HepG2 (cell line): Measurements from ENCODE around the gene MYOM1. TPM values are rescaled to one million over a fixed set of nuclear protein-coding genes. Genes with fewer than 3 reads are reported as not detected.

ENCODE experiments used
- ATAC-seq: fragments of 200-7000 bp; cut with Tn5 transposase; 3 replicates; pipeline ENCODE4 v1.9.1; 2020; ENCODE audit warnings: mild to moderate bottlenecking, moderate library complexity
- BruUV-seq: library from RNA; stranded (reverse); fragments of 400-500 nt; replicated peaks from 2 replicates; lab custom pipeline; 2021; lab: Mats Ljungman, UMichigan
- CTCF ChIA-PET: fragments of 300-600 bp; formaldehyde crosslinking; extraction: SDS; loops from one replicate; lab custom pipeline; 2021; ENCODE audit warnings: low total read pairs, inconsistent platforms, low intra/inter-chr PET ratio; lab: Yijun Ruan, JAX
- POLR2A ChIA-PET: fragments of 350-600 bp; sonication (Branson Sonifier 250); formaldehyde crosslinking; loops from one replicate; lab custom pipeline; 2020; ENCODE audit warnings: antibody characterized with exemption, inconsistent platforms; lab: Yijun Ruan, JAX
- DNase-seq: peaks from one replicate; pipeline ENCODE4 v3.0.0-alpha.2; 2015; ENCODE audit warnings: low spot score
- FAIRE-seq: peaks from 3 replicates; lab custom pipeline; 2011; peaks lifted over from hg19 to GRCh38; lab: Jason Lieb, UNC
- H2AFZ ChIP-seq: one replicate; pipeline ENCODE4 v1.6.1; 2011; ENCODE audit warnings: low read length, inconsistent platforms
- H3K27ac ChIP-seq: fragments of 300-600 bp; 3 replicates; pipeline ENCODE4 v1.8.0; 2011; ENCODE audit warnings: mixed run types, mild to moderate bottlenecking, mixed read lengths, low read length, inconsistent platforms; ENCODE audit not compliant: insufficient read depth; ENCODE audit errors: extremely low read length
- H3K27me3 ChIP-seq, 2 experiments: fragments of 200-600 bp in 1 of 2; 2 replicates in 1 of 2; 3 replicates in 1 of 2; pipeline versions ENCODE4 v1.6.0 to v1.8.0; 2011; ENCODE audit warnings: low read length in 2 of 2, mild to moderate bottlenecking in 2 of 2, moderate library complexity in 2 of 2, inconsistent platforms in 1 of 2; ENCODE audit not compliant: insufficient read depth in 2 of 2, control insufficient read depth in 1 of 2
- H3K36me3 ChIP-seq, 2 experiments: fragments of 200-600 bp in 1 of 2; replicated peaks in 1 of 2; 2 replicates in 1 of 2; 3 replicates in 1 of 2; pipeline versions ENCODE4 v1.5.1 to v1.8.0; 2011; ENCODE audit warnings: low read length in 2 of 2, inconsistent platforms in 1 of 2; ENCODE audit not compliant: insufficient read depth in 2 of 2, control insufficient read depth in 1 of 2
- H3K4me1 ChIP-seq: 2 replicates; pipeline ENCODE4 v1.5.1; 2012; ENCODE audit warnings: low read length, inconsistent platforms; ENCODE audit not compliant: insufficient read depth
- H3K4me2 ChIP-seq: 2 replicates; pipeline ENCODE4 v1.6.0; 2011; ENCODE audit warnings: low read depth, low read length, inconsistent platforms
- H3K4me3 ChIP-seq, 3 experiments: fragments of 200-600 bp in 1 of 3; sonication (generic), shearing (Covaris generic) in 1 of 3; replicated peaks in 1 of 3; 2 replicates each; pipeline ENCODE4 v1.5.1; 2011 to 2016; ENCODE audit warnings: low read length in 3 of 3, inconsistent platforms in 2 of 3, low read depth in 2 of 3, mild to moderate bottlenecking in 2 of 3, control low read depth in 1 of 3, mixed read lengths in 1 of 3; ENCODE audit not compliant: insufficient read depth in 1 of 3
- H3K79me2 ChIP-seq: one replicate; pipeline ENCODE4 v1.6.1; 2011; ENCODE audit warnings: low read length, inconsistent platforms; ENCODE audit not compliant: insufficient read depth
- H3K9ac ChIP-seq: 2 replicates; pipeline ENCODE4 v1.6.0; 2011; ENCODE audit warnings: mild to moderate bottlenecking, low read depth, low read length, inconsistent platforms; ENCODE audit not compliant: insufficient read depth
- H3K9me3 ChIP-seq: 2 replicates; pipeline ENCODE4 v1.5.1; 2012; ENCODE audit warnings: mild to moderate bottlenecking, low read length
- H4K20me1 ChIP-seq: 2 replicates; pipeline ENCODE4 v1.6.0; 2011; ENCODE audit warnings: inconsistent platforms, mild to moderate bottlenecking, low read length, moderate library complexity; ENCODE audit not compliant: insufficient read depth
- ATF7-NPFF ChIP-seq: sonication (generic); formaldehyde crosslinking; IDR thresholded peaks from 2 replicates; pipeline ENCODE4 v1.8.1; 2023; ENCODE audit warnings: mild to moderate bottlenecking, low read depth, missing genetic modification reagents, moderate library complexity
- ATM ChIP-seq: fragments of 450-650 bp; IDR thresholded peaks from 2 replicates; pipeline ENCODE4 v1.7.1; 2017; ENCODE audit warnings: mild to moderate bottlenecking, borderline replicate concordance
- CEBPB ChIP-seq: IDR thresholded peaks from 2 replicates; pipeline ENCODE4 v1.6.1; 2011; ENCODE audit warnings: low read depth, low read length, improper control_type of control experiment, borderline replicate concordance
- CHD4 ChIP-seq: fragments of 200-600 bp; sonication (generic); IDR thresholded peaks from 2 replicates; pipeline ENCODE4 v1.7.0; 2017; ENCODE audit warnings: mild to moderate bottlenecking, low read length, borderline replicate concordance
- FOSL2 ChIP-seq: sonication (generic); formaldehyde crosslinking; IDR thresholded peaks from 2 replicates; pipeline ENCODE4 v1.4.0; 2020; ENCODE audit warnings: missing genetic modification reagents
- HNF4A ChIP-seq: sonication (generic); formaldehyde crosslinking; IDR thresholded peaks from 2 replicates; pipeline ENCODE4 v1.4.0; 2020; ENCODE audit warnings: missing genetic modification reagents
- HNF4G ChIP-seq, 2 experiments: sonication (generic) in 1 of 2; formaldehyde crosslinking in 1 of 2; IDR thresholded peaks; 2 replicates each; pipeline versions ENCODE4 v1.4.0 to v1.6.1; 2011 to 2020; ENCODE audit warnings: borderline replicate concordance in 2 of 2, low read depth in 2 of 2, mild to moderate bottlenecking in 2 of 2, low read length in 1 of 2, missing genetic modification reagents in 1 of 2, moderate library complexity in 1 of 2
- KDM3A ChIP-seq: IDR thresholded peaks from 2 replicates; pipeline ENCODE4 v1.6.1; 2018; ENCODE audit warnings: low read depth, missing compliant biosample characterization
- MED8 ChIP-seq: sonication (generic); formaldehyde crosslinking; IDR thresholded peaks from 2 replicates; pipeline ENCODE4 v1.8.1; 2023; ENCODE audit warnings: mild to moderate bottlenecking, missing genetic modification reagents; ENCODE audit not compliant: insufficient replicate concordance
- MXD4 ChIP-seq: IDR thresholded peaks from 2 replicates; pipeline ENCODE4 v1.6.1; 2016; ENCODE audit warnings: mild to moderate bottlenecking, missing biosample characterization, missing genetic modification reagents
- SAP130 ChIP-seq: IDR thresholded peaks from 2 replicates; pipeline ENCODE4 v1.6.1; 2016; ENCODE audit warnings: low read depth
- SRY ChIP-seq: sonication (generic); formaldehyde crosslinking; IDR thresholded peaks from 2 replicates; pipeline ENCODE4 v1.8.0; 2022; ENCODE audit warnings: mild to moderate bottlenecking, missing genetic modification reagents
- XBP1 ChIP-seq: sonication (generic); formaldehyde crosslinking; IDR thresholded peaks from 2 replicates; pipeline ENCODE4 v1.5.0; 2020; ENCODE audit warnings: missing genetic modification reagents
- ZBTB21 ChIP-seq: sonication (generic); formaldehyde crosslinking; IDR thresholded peaks from 2 replicates; pipeline ENCODE4 v1.4.0; 2020; ENCODE audit warnings: missing genetic modification reagents
- ZSCAN30 ChIP-seq: sonication (generic); formaldehyde crosslinking; IDR thresholded peaks from 2 replicates; pipeline ENCODE4 v1.5.0; 2020; ENCODE audit warnings: mild to moderate bottlenecking, missing genetic modification reagents
- WGBS: methylation state at CpG from one replicate; pipeline ENCODE4 v1.1.6; 2017; ENCODE audit warnings: low lambda C conversion rate; 5-methylcytosine and 5-hydroxymethylcytosine counted together
- in situ Hi-C: cut with HindIII; loops from 2 replicates; pipeline ENCODE4 v1.10.0; 2017; ENCODE audit warnings: low pct_unique_long_range_greater_than_20kb; ENCODE audit not compliant: extremely low pct_ligation_motif_present
- intact Hi-C: fragments of 100-400 bp; cut with micrococcal nuclease; formaldehyde crosslinking; loops from one replicate; pipeline ENCODE4 v1.10.0; 2022; ENCODE audit not compliant: unreplicated experiment
- polyA plus RNA-seq, 8 experiments: library from polyadenylated mRNA; depleted of rRNA in 3 of 8; stranded (reverse) in 7 of 8; unstranded in 1 of 8; fragments of >200 nt; fragmentation: Illumina TruSeq in 4 of 8; extraction: Trizol in 4 of 8; gene quantifications; 2 replicates each; pipeline versions ENCODE4 v1.2.1 to v1.2.3, GENCODE V29; 2011 to 2016; ENCODE audit warnings: low read depth in 4 of 8, missing spikeins in 1 of 8, mixed read lengths in 1 of 8; ENCODE audit not compliant: insufficient read depth in 1 of 8
- total RNA-seq, 5 experiments: library from RNA; depleted of rRNA; stranded (reverse); fragments of >200 nt; fragmentation: Illumina TruSeq; extraction: Trizol; gene quantifications; 2 replicates each; pipeline ENCODE4 v1.2.3, GENCODE V29; 2016; ENCODE audit warnings: low read depth in 1 of 5

The MYOM1 gene
- total and polyA plus RNA-seq, 2 of the 13 experiments (the other 11 are each of a cell fraction or from before 2014, with no cell fraction given) = 0.46 to 0.98 TPM

DNA sequence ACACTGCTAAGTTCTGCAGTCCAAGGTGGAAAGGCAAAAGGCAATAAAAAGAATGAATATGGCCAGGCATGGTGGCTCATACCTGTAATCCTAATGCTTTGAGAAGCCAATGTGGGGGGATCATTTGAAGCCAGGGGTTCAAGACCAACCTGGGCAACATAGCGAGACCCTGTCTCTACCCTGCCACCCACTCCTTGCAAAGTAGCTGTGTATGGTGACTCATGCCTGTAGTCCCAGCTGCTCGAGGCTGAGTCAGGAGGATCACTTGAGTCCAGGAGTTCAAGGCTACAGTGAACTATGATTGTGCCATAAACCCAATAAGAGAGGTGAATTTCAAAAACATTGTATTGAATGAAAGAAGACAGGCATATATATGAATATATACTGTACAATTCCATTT lies 44.6 kb upstream of the MYOM1 start (continued):
- peak; percentile 97 for TF ChIP-seq FOSL2
- no peak for TF ChIP-seq ZBTB21 (CRISPR knock-in tag)
- no peak for TF ChIP-seq SRY (CRISPR knock-in tag)
- TF ChIP-seq ZSCAN30 = no peak
- no peak for TF ChIP-seq XBP1 (CRISPR knock-in tag)
- no peak for TF ChIP-seq MXD4 (CRISPR knock-in tag)
- TF ChIP-seq ATM = no peak
- TF ChIP-seq HNF4G (IDR thresholded peaks at IDR 0.05; ENCODE audit: borderline replicate concordance, low read depth, low read length) = 0 out of 2 replicates have a peak, but pooled peaks have one; percentile 28
- no peak for TF ChIP-seq HNF4G (CRISPR knock-in tag; IDR thresholded peaks at IDR 0.05; ENCODE audit: borderline replicate concordance, low read depth)
- TF ChIP-seq CHD4 = peak; percentile 38; the same call in 1 of the 2 replicates
- no peak for TF ChIP-seq MED8 (CRISPR knock-in tag)
- TF ChIP-seq CEBPB = peak; percentile 33; the same call in 1 of the 2 replicates

DNA sequence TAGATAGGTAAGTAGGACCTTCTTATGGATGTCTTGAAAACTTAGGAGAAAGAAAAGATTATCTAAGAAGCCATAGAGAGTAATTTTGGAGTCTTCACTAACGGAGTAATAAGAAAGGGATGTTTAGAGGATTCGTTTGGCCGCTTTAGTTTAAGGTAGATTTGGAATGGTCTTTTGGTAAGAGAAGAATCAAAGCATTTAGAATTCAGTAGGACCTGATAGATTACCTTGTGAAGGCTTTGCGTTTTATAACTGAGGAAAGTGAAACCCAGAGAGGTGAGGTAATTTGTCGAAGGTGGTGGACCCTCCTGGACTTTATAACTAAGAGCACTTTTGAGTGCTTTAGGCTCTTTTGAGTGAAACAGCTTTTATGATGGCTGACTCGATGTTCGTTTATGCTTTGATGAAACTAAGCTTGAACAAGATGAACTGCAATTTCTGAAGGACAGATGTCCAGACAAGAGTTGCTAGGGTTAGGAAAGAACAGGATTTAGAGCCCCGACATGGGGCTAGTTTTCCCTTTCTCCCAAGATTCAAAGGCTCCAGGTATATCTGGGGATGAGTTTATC lies 43.4 kb upstream of the MYOM1 start:
- in situ Hi-C loops = no loop called here
- TF ChIP-seq ATF7-NPFF (no peak), HNF4A (CRISPR knock-in tag) (0 out of 2 replicates have a peak, but pooled peaks have one; percentile 6), SAP130 (CRISPR knock-in tag) (peak; percentile 2; the same call in 1 of the 2 replicates), KDM3A (CRISPR knock-in tag) (no peak)
- ChIA-PET CTCF (no interaction called here), POLR2A (interaction anchor here (0.7 to 1.8 kb wide), 7 partner anchors 11 to 331 kb away, joined by 3 to 12 read pairs (median 4); partner anchors contain the start of gene MYL12A)
- no peak overlapping the region for H2AFZ ChIP-seq
- ATAC-seq = no peak
- intact Hi-C loops = loop anchor here (2.0 to 5.0 kb wide), 2 partner anchors 16 to 194 kb away; partner anchors contain the start of gene MYL12A
- H3K27ac ChIP-seq = peak overlapping the region; percentile 96
- no peaks in the 10 kb centered on the region; a peak in 2 of 5 replicates for H3K27me3 ChIP-seq
- H3K4me3 ChIP-seq = peak overlapping the region; percentile 90 to 96 (median 94)
- peak overlapping the region; percentile 99 for H3K9ac ChIP-seq
- peaks cover 62% of the 10 kb centered on the region for H3K4me1 ChIP-seq
- peaks cover 68% of the 10 kb centered on the region for H3K79me2 ChIP-seq
- no peak for DNase-seq
- no peaks in the 10 kb centered on the region for H3K9me3 ChIP-seq
- peaks cover 53% of the 10 kb centered on the region for H4K20me1 ChIP-seq
- H3K36me3 ChIP-seq = no peaks in the 10 kb centered on the region
- peak overlapping the region; percentile 91 for H3K4me2 ChIP-seq
- BruUV-seq = TSS peak; percentile 63
- under 1% methylated on average over 8 of the region's 8 CpGs for WGBS
- no peak for FAIRE-seq
